ENCODE results near the gene R3HDM4.
A peak's percentile ranks its signal among the peaks of the same experiment; 100 is the strongest.
"Not testable (repeated sequence)": the region's sequence is repeated elsewhere in the genome, so short reads cannot be mapped to it uniquely, and the experiment has no call there.

The R3HDM4 gene

GRCh38 chr19:890831-891230, 22.2 kb downstream of the R3HDM4 start:
- no peak for DNase-seq (ENCODE audit: low read depth)

GRCh38 chr19:889662-890295, 23.2 kb downstream of the R3HDM4 start:
- no peak for DNase-seq (ENCODE audit: low read depth)

- DNase-seq (ENCODE audit: low read depth), result no peak
Observed at GRCh38 chr19:888581-889385, 24.2 kb downstream of the R3HDM4 start.

- DNase-seq (ENCODE audit: low read depth), result no peak
Observed at GRCh38 chr19:887599-887998, 25.4 kb downstream of the R3HDM4 start.

GRCh38 chr19:887072-887471, 25.9 kb downstream of the R3HDM4 start:
- DNase-seq (ENCODE audit: low read depth), result no peak

GRCh38 chr19:885536-886224, 27.3 kb downstream of the R3HDM4 start:
- DNase-seq (ENCODE audit: low read depth), result no peak

- DNase-seq (ENCODE audit: low read depth), result no peak
Observed at GRCh38 chr19:884420-885211, 28.4 kb downstream of the R3HDM4 start.

GRCh38 chr19:883661-884211, 29.3 kb downstream of the R3HDM4 start:
- no peak for DNase-seq (ENCODE audit: low read depth)

- DNase-seq (ENCODE audit: low read depth), result no peak
Observed at GRCh38 chr19:882871-883497, 30.0 kb downstream of the R3HDM4 start.

GRCh38 chr19:881385-882071, 31.5 kb downstream of the R3HDM4 start:
- DNase-seq (ENCODE audit: low read depth), result no peak

- no peak for DNase-seq (ENCODE audit: low read depth)
Observed at GRCh38 chr19:879711-880438, 33.1 kb downstream of the R3HDM4 start.

GRCh38 chr19:878751-879561, 34.1 kb downstream of the R3HDM4 start:
- not testable (repeated sequence) for DNase-seq (ENCODE audit: low read depth)

GRCh38 chr19:877992-878660, 34.9 kb downstream of the R3HDM4 start:
- DNase-seq (ENCODE audit: low read depth), result not testable (repeated sequence)

- no peak for DNase-seq (ENCODE audit: low read depth)
Observed at GRCh38 chr19:876780-877314, 36.2 kb downstream of the R3HDM4 start.

- no peak for DNase-seq (ENCODE audit: low read depth)
Observed at GRCh38 chr19:876089-876488, 36.9 kb downstream of the R3HDM4 start.

- DNase-seq (ENCODE audit: low read depth), result no peak
Observed at GRCh38 chr19:875265-875879, 37.6 kb downstream of the R3HDM4 start.

GRCh38 chr19:873561-874041, 39.4 kb downstream of the R3HDM4 start:
- DNase-seq (ENCODE audit: low read depth), result no peak

- peak; percentile 94 for DNase-seq (ENCODE audit: low read depth)
Observed at GRCh38 chr19:873084-873483, 39.9 kb downstream of the R3HDM4 start.

Measured in CMK (cell line).